Endothelial cell of umbilical vein (primary cell): ENCODE measurements around the gene ULK4. TPM values are rescaled to one million over a fixed set of nuclear protein-coding genes. Genes with fewer than 3 reads are reported as not detected.

ENCODE experiments used
- BruUV-seq: library from RNA; stranded (reverse); fragments of 400-500 nt; replicated peaks from 2 replicates; lab custom pipeline; 2021; lab: Mats Ljungman, UMichigan
- CTCF ChIA-PET: fragments of 300-600, 350-600 bp; sonication (Branson Sonifier 250); formaldehyde crosslinking; loops from one replicate; lab custom pipeline; 2021; ENCODE audit warnings: antibody characterized with exemption, inconsistent platforms; lab: Charles Lee
- POLR2A ChIA-PET: fragments of 300-600, 350-600 bp; sonication (Branson Sonifier 250); formaldehyde crosslinking; loops from one replicate; lab custom pipeline; 2021; ENCODE audit warnings: antibody characterized with exemption, inconsistent platforms; lab: Charles Lee
- DNase-seq: peaks from one replicate; pipeline ENCODE4 v3.0.0-alpha.2; 2011; ENCODE audit warnings: low read depth, low spot score
- FAIRE-seq: peaks from 2 replicates; lab custom pipeline; 2011; peaks lifted over from hg19 to GRCh38; lab: Jason Lieb, UNC
- H2AFZ ChIP-seq: 2 replicates; pipeline ENCODE4 v1.6.0; 2012; ENCODE audit warnings: low read depth, low read length, control low read depth, inconsistent platforms
- H3K27ac ChIP-seq: 2 replicates; pipeline ENCODE4 v1.5.1; 2011; ENCODE audit warnings: low read depth, mild to moderate bottlenecking, control low read depth, low read length, moderate library complexity; ENCODE audit not compliant: insufficient read depth
- H3K27me3 ChIP-seq, 2 experiments: 2 replicates each; pipeline versions ENCODE4 v1.6.0 to v1.6.1; 2011; ENCODE audit warnings: low read length in 2 of 2, mixed read lengths in 1 of 2; ENCODE audit not compliant: control insufficient read depth in 2 of 2, insufficient read depth in 2 of 2
- H3K36me3 ChIP-seq, 2 experiments: 2 replicates in 1 of 2; 3 replicates in 1 of 2; pipeline ENCODE4 v1.5.1; 2011; ENCODE audit warnings: low read length in 2 of 2, mild to moderate bottlenecking in 1 of 2, moderate library complexity in 1 of 2; ENCODE audit not compliant: control insufficient read depth in 2 of 2, insufficient read depth in 2 of 2; ENCODE audit errors: extremely low read depth in 1 of 2
- H3K4me1 ChIP-seq: 3 replicates; pipeline ENCODE4 v1.5.1; 2011; ENCODE audit warnings: mild to moderate bottlenecking, low read length; ENCODE audit not compliant: control insufficient read depth, insufficient read depth; ENCODE audit errors: extremely low read depth
- H3K4me2 ChIP-seq: 2 replicates; pipeline ENCODE4 v1.6.1; 2011; ENCODE audit warnings: low read length, control low read depth, mixed read lengths; ENCODE audit not compliant: insufficient read depth
- H3K4me3 ChIP-seq, 3 experiments: fragments of 200-600 bp in 1 of 3; sonication (generic), shearing (Covaris generic) in 1 of 3; replicated peaks in 1 of 3; 2 replicates each; pipeline ENCODE4 v1.5.1; 2011 to 2016; ENCODE audit warnings: control low read depth in 3 of 3, low read length in 3 of 3, mild to moderate bottlenecking in 2 of 3, inconsistent platforms in 1 of 3, low read depth in 1 of 3, moderate library complexity in 1 of 3; ENCODE audit not compliant: insufficient read depth in 1 of 3
- H3K79me2 ChIP-seq: 2 replicates; pipeline ENCODE4 v1.6.0; 2012; ENCODE audit warnings: low read length, inconsistent platforms; ENCODE audit not compliant: control insufficient read depth, insufficient read depth
- H3K9ac ChIP-seq: replicated peaks from 2 replicates; pipeline ENCODE3; 2011; ENCODE audit warnings: low read length, control low read depth; ENCODE audit not compliant: insufficient read depth; ENCODE audit errors: extremely low read depth
- H3K9me1 ChIP-seq: replicated peaks from 3 replicates; pipeline ENCODE4 v1.6.0; 2011; ENCODE audit warnings: mild to moderate bottlenecking, low read length; ENCODE audit not compliant: control insufficient read depth, insufficient read depth; ENCODE audit errors: extremely low read depth
- H3K9me3 ChIP-seq: replicated peaks from 2 replicates; pipeline ENCODE4 v1.5.1; 2012; ENCODE audit warnings: low read length, inconsistent platforms; ENCODE audit not compliant: control insufficient read depth, insufficient read depth
- H4K20me1 ChIP-seq: replicated peaks from 2 replicates; pipeline ENCODE3; 2011; ENCODE audit warnings: mild to moderate bottlenecking, low read length; ENCODE audit not compliant: control insufficient read depth, insufficient read depth; ENCODE audit errors: extremely low read depth
- EZH2 ChIP-seq: IDR thresholded peaks from 2 replicates; pipeline ENCODE4 v1.6.1; 2012; ENCODE audit warnings: borderline replicate concordance, low read depth, mild to moderate bottlenecking, moderate library complexity, low read length, inconsistent platforms; ENCODE audit not compliant: severe bottlenecking
- FOS ChIP-seq: IDR thresholded peaks from 2 replicates; pipeline ENCODE4 v1.6.1; 2011; ENCODE audit warnings: mild to moderate bottlenecking, low read length, moderate library complexity, borderline replicate concordance; ENCODE audit not compliant: insufficient read depth
- GATA2 ChIP-seq: IDR thresholded peaks from 2 replicates; pipeline ENCODE4 v1.7.0; 2011; ENCODE audit warnings: low read depth, mild to moderate bottlenecking, moderate library complexity, mixed read lengths, low read length; ENCODE audit not compliant: insufficient read length, insufficient read depth
- JUN ChIP-seq: IDR thresholded peaks from 2 replicates; pipeline ENCODE4 v1.6.1; 2011; ENCODE audit warnings: borderline replicate concordance, low read depth; ENCODE audit not compliant: insufficient read length, insufficient read depth
- MYC ChIP-seq: IDR thresholded peaks from one replicate; pipeline ENCODE4 v1.6.1; 2011; ENCODE audit warnings: mild to moderate bottlenecking, low read depth, low read length
- POLR2A ChIP-seq: IDR thresholded peaks from 2 replicates; pipeline ENCODE4 v1.6.1; 2012; ENCODE audit warnings: low read depth, mild to moderate bottlenecking, control low read depth, low read length
- POLR2AphosphoS5 ChIP-seq: IDR thresholded peaks from 2 replicates; pipeline ENCODE4 v1.6.1; 2012; ENCODE audit warnings: low read depth, mild to moderate bottlenecking, control low read depth, low read length, moderate library complexity; ENCODE audit not compliant: insufficient read depth
- dilution Hi-C: fragments of 300-500 bp; cut with MboI; formaldehyde crosslinking; loops from one replicate; pipeline ENCODE4 v1.15.0; 2019; ENCODE audit warnings: low sequenced_read_pairs; ENCODE audit not compliant: extremely low pct_ligation_motif_present
- intact Hi-C: fragments of 100-400 bp; cut with micrococcal nuclease; formaldehyde crosslinking; loops from one replicate; pipeline ENCODE4 v1.10.0; 2022
- polyA plus RNA-seq, 4 experiments: library from polyadenylated mRNA; depleted of rRNA in 3 of 4; stranded (reverse) in 3 of 4; unstranded in 1 of 4; fragments of >200 nt; gene quantifications; 2 replicates each; pipeline versions ENCODE4 v1.2.1 to v1.2.3, GENCODE V29; 2011 to 2012; ENCODE audit warnings: missing spikeins in 1 of 4
- total RNA-seq: library from RNA; stranded (reverse); gene quantifications from 2 replicates; pipeline ENCODE4 v1.2.3, GENCODE V29; 2021
- TF ChIP-seq, protein P1 (sequence below), 2 donors: IDR thresholded peaks; 1 replicate in 1 of 2; 2 replicates in 1 of 2; pipeline ENCODE4 v1.5.1; 2011; ENCODE audit warnings: low read length in 2 of 2, mild to moderate bottlenecking in 2 of 2, moderate library complexity in 2 of 2, control low read depth in 1 of 2, inconsistent platforms in 1 of 2, low read depth in 1 of 2; ENCODE audit not compliant: insufficient read depth in 1 of 2; ENCODE audit errors: extremely low read depth in 1 of 2
- TF ChIP-seq, protein P2 (sequence below): IDR thresholded peaks from 2 replicates; pipeline ENCODE4 v1.6.1; 2011; ENCODE audit not compliant: insufficient read depth, insufficient read length

Gene ULK4
- total and polyA plus RNA-seq, 2 donors (not counting 3 experiments of a cell fraction or from before 2014, with no cell fraction given) = 3.3 to 16.0 TPM

DNA sequence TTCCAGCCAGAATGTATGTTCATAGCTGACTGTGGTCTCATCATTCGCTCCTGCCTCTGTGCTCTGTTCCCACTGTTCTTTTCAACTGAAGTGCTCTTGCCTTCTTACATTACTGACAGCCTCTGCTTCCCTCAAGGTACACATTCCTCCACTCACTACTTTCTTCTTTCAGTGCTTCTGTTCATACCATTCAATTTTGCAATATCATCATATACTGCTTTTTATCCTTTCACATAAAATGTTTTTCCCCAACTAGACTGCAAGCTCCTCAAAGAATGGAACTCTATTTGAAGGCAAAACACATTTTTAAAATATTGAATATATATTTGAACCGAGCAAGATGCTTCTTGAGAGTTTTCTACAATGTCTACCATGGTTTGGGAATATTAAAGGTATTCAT lies 471.5 kb downstream of the ULK4 start:
- TF ChIP-seq JUN = no peak
- TF ChIP-seq POLR2A = no peak
- no peak for TF ChIP-seq EZH2
- TF ChIP-seq, protein P1, sequence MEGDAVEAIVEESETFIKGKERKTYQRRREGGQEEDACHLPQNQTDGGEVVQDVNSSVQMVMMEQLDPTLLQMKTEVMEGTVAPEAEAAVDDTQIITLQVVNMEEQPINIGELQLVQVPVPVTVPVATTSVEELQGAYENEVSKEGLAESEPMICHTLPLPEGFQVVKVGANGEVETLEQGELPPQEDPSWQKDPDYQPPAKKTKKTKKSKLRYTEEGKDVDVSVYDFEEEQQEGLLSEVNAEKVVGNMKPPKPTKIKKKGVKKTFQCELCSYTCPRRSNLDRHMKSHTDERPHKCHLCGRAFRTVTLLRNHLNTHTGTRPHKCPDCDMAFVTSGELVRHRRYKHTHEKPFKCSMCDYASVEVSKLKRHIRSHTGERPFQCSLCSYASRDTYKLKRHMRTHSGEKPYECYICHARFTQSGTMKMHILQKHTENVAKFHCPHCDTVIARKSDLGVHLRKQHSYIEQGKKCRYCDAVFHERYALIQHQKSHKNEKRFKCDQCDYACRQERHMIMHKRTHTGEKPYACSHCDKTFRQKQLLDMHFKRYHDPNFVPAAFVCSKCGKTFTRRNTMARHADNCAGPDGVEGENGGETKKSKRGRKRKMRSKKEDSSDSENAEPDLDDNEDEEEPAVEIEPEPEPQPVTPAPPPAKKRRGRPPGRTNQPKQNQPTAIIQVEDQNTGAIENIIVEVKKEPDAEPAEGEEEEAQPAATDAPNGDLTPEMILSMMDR (IDR thresholded peaks at IDR 0.05; ENCODE audit: extremely low read depth in 1 of 2, insufficient read depth in 1 of 2, low read depth in 1 of 2, low read length in 2 of 2) = no peak
- no peak for TF ChIP-seq GATA2
- TF ChIP-seq FOS = no peak
- TF ChIP-seq MYC = no peak
- no peak for TF ChIP-seq POLR2AphosphoS5
- TF ChIP-seq, protein P2, sequence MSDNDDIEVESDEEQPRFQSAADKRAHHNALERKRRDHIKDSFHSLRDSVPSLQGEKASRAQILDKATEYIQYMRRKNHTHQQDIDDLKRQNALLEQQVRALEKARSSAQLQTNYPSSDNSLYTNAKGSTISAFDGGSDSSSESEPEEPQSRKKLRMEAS = no peak
- dilution Hi-C loops = no loop called here
- BruUV-seq = no TSS peak
- FAIRE-seq (no peak), DNase-seq (no peak)
- Histone ChIP-seq H3K9me1 (no peaks in the 10 kb centered on the region), H3K9ac (no peak overlapping the region), H3K36me3 (no peaks in the 10 kb centered on the region), H4K20me1 (no peaks in the 10 kb centered on the region), H3K4me1 (no peaks in the 10 kb centered on the region), H3K79me2 (no peaks in the 10 kb centered on the region), H3K4me3 (no peak overlapping the region), H2AFZ (no peak overlapping the region), H3K27me3 (peaks cover 0 to 2% of the 10 kb centered on the region in 2 experiments), H3K27ac (no peak overlapping the region), H3K9me3 (no peaks in the 10 kb centered on the region), H3K4me2 (no peak overlapping the region)
- ChIA-PET POLR2A (no interaction called here), CTCF (no interaction called here)
- intact Hi-C loops = no loop called here
